Measurements from ENCODE around the gene RPIA.
A peak's percentile ranks its signal among the peaks of the same experiment; 100 is the strongest.
"Not testable (repeated sequence)": the region's sequence is repeated elsewhere in the genome, so short reads cannot be mapped to it uniquely, and the experiment has no call there.

Gene RPIA

GRCh38 chr2:88735133-88735532 lies 43.7 kb downstream of the RPIA start:
- no peak for DNase-seq (ENCODE audit: low read depth)

GRCh38 chr2:88735853-88736252 lies 44.4 kb downstream of the RPIA start:
- DNase-seq (ENCODE audit: low read depth): peak; percentile 4

- no peak for DNase-seq (ENCODE audit: low read depth)
Observed at GRCh38 chr2:88736437-88736836, 45.0 kb downstream of the RPIA start.

- DNase-seq (ENCODE audit: low read depth): no peak
Observed at GRCh38 chr2:88737385-88737784, 45.9 kb downstream of the RPIA start.

- no peak for DNase-seq (ENCODE audit: low read depth)
Observed at GRCh38 chr2:88738271-88738670, 46.8 kb downstream of the RPIA start.

- peak; percentile 34 for DNase-seq (ENCODE audit: low read depth)
Observed at GRCh38 chr2:88739985-88740600, 48.6 kb downstream of the RPIA start.

- DNase-seq (ENCODE audit: low read depth): no peak
Observed at GRCh38 chr2:88746929-88747490, 55.5 kb downstream of the RPIA start.

- no peak for DNase-seq (ENCODE audit: low read depth)
Observed at GRCh38 chr2:88747990-88748389, 56.5 kb downstream of the RPIA start.

- DNase-seq (ENCODE audit: low read depth): no peak
Observed at GRCh38 chr2:88751768-88752167, 60.3 kb downstream of the RPIA start.

GRCh38 chr2:88753833-88754584 lies 62.5 kb downstream of the RPIA start:
- no peak for DNase-seq (ENCODE audit: low read depth)

- no peak for DNase-seq (ENCODE audit: low read depth)
Observed at GRCh38 chr2:88754585-88755320, 63.3 kb downstream of the RPIA start.

GRCh38 chr2:88755836-88756235 lies 64.4 kb downstream of the RPIA start:
- DNase-seq (ENCODE audit: low read depth): no peak

GRCh38 chr2:88757025-88757424 lies 65.6 kb downstream of the RPIA start:
- DNase-seq (ENCODE audit: low read depth): no peak

- not testable (repeated sequence) for DNase-seq (ENCODE audit: low read depth)
Observed at GRCh38 chr2:88758702-88759101, 67.2 kb downstream of the RPIA start.

GRCh38 chr2:88760819-88761598 lies 69.5 kb downstream of the RPIA start:
- DNase-seq (ENCODE audit: low read depth): no peak

- DNase-seq (ENCODE audit: low read depth): no peak
Observed at GRCh38 chr2:88764141-88764849, 72.8 kb downstream of the RPIA start.

- DNase-seq (ENCODE audit: low read depth): no peak
Observed at GRCh38 chr2:88764850-88765153, 73.3 kb downstream of the RPIA start.

- DNase-seq (ENCODE audit: low read depth): no peak
Observed at GRCh38 chr2:88765154-88765888, 73.8 kb downstream of the RPIA start.

- DNase-seq (ENCODE audit: low read depth): not testable (repeated sequence)
Observed at GRCh38 chr2:88765889-88766481, 74.5 kb downstream of the RPIA start.

GRCh38 chr2:88770016-88770415 lies 78.5 kb downstream of the RPIA start:
- DNase-seq (ENCODE audit: low read depth): no peak

Data from stimulated activated CD8-positive, alpha-beta memory T cell treated with anti-CD3 and anti-CD28 coated beads, Interleukin-12 subunit alpha, Interleukin-12 subunit beta, amount 100 ng/mL, for 4 hours (primary cell).